DND-41 (cell line): ENCODE measurements around the gene HERC3.

Experiments
- ATAC-seq: fragments of 200-7000 bp; cut with Tn5 transposase; 3 replicates; pipeline ENCODE4 v1.9.1; 2021; ENCODE audit warnings: low read depth; ENCODE audit not compliant: insufficient read depth
- DNase-seq: peaks from one replicate; pipeline ENCODE4 v3.0.0-alpha.2; 2020
- H2AFZ ChIP-seq: 2 replicates; pipeline ENCODE4 v1.6.0; 2012; ENCODE audit warnings: low read depth, low read length
- H3K27ac ChIP-seq: 2 replicates; pipeline ENCODE4 v1.5.1; 2012; ENCODE audit warnings: low read length, inconsistent platforms
- H3K27me3 ChIP-seq: fragments of 200-600 bp; sonication (generic); 2 replicates; pipeline ENCODE4 v1.6.0; 2012; ENCODE audit warnings: low read length, mild to moderate bottlenecking, inconsistent platforms; ENCODE audit not compliant: insufficient read depth, poor library complexity
- H3K36me3 ChIP-seq: 2 replicates; pipeline ENCODE4 v1.5.1; 2012; ENCODE audit warnings: low read length, inconsistent platforms; ENCODE audit not compliant: insufficient read depth
- H3K4me1 ChIP-seq: 2 replicates; pipeline ENCODE4 v1.5.1; 2012; ENCODE audit warnings: mild to moderate bottlenecking, low read length; ENCODE audit not compliant: insufficient read depth
- H3K4me2 ChIP-seq: 2 replicates; pipeline ENCODE4 v1.6.0; 2012; ENCODE audit warnings: mild to moderate bottlenecking, moderate library complexity, low read length, inconsistent platforms; ENCODE audit not compliant: insufficient read depth
- H3K4me3 ChIP-seq, 2 experiments: fragments of 200-600 bp in 1 of 2; shearing (Covaris generic) in 1 of 2; 2 replicates each; pipeline ENCODE4 v1.5.1; 2012 to 2016; ENCODE audit warnings: inconsistent platforms in 2 of 2, low read length in 2 of 2, mild to moderate bottlenecking in 2 of 2, low read depth in 1 of 2, moderate library complexity in 1 of 2
- H3K79me2 ChIP-seq: 2 replicates; pipeline ENCODE4 v1.6.0; 2012; ENCODE audit warnings: low read length, inconsistent platforms; ENCODE audit not compliant: insufficient read depth
- H3K9ac ChIP-seq: 2 replicates; pipeline ENCODE4 v1.6.0; 2012; ENCODE audit warnings: low read depth, mild to moderate bottlenecking, inconsistent platforms, low read length, moderate library complexity
- H3K9me3 ChIP-seq: 2 replicates; pipeline ENCODE4 v1.5.1; 2012; ENCODE audit warnings: low read length, moderate library complexity, mild to moderate bottlenecking, inconsistent platforms; ENCODE audit not compliant: insufficient read depth, severe bottlenecking
- H4K20me1 ChIP-seq: 2 replicates; pipeline ENCODE4 v1.6.0; 2012; ENCODE audit warnings: low read length; ENCODE audit not compliant: insufficient read depth
- CTCF ChIP-seq: IDR thresholded peaks from 2 replicates; pipeline ENCODE4 v1.5.1; 2012; ENCODE audit warnings: borderline replicate concordance, low read length, moderate library complexity, mild to moderate bottlenecking; ENCODE audit not compliant: poor library complexity, severe bottlenecking; ENCODE audit errors: extremely low read depth
- EZH2 ChIP-seq: IDR thresholded peaks from 3 replicates; pipeline ENCODE4 v1.6.1; 2012; ENCODE audit warnings: borderline replicate concordance, low read depth, mild to moderate bottlenecking, moderate library complexity, low read length, inconsistent platforms; ENCODE audit not compliant: severe bottlenecking

HERC3 gene

GRCh38 chr4:88745581-88746163, 153.4 kb downstream of the HERC3 start:
- DNase-seq (no peak), ATAC-seq (no peak)
- TF ChIP-seq CTCF (no peak), EZH2 (no peak)
- Histone ChIP-seq H3K9ac (no peak overlapping the region), H4K20me1 (no peaks in the 10 kb centered on the region), H3K79me2 (no peaks in the 10 kb centered on the region), H3K9me3 (no peaks in the 10 kb centered on the region), H3K4me2 (no peak overlapping the region), H3K4me3 (no peak overlapping the region), H2AFZ (no peak overlapping the region), H3K27me3 (no peaks in the 10 kb centered on the region), H3K36me3 (peaks cover 23% of the 10 kb centered on the region), H3K27ac (no peak overlapping the region), H3K4me1 (no peaks in the 10 kb centered on the region)

GRCh38 chr4:88746206-88746605, 153.9 kb downstream of the HERC3 start:
- H3K27me3 ChIP-seq, result no peaks in the 10 kb centered on the region
- H3K4me1 ChIP-seq, result no peaks in the 10 kb centered on the region
- no peak for DNase-seq
- no peak overlapping the region for H3K9ac ChIP-seq
- H2AFZ ChIP-seq, result no peak overlapping the region
- no peak for ATAC-seq
- H4K20me1 ChIP-seq, result no peaks in the 10 kb centered on the region
- H3K4me2 ChIP-seq, result no peak overlapping the region
- no peaks in the 10 kb centered on the region for H3K79me2 ChIP-seq
- no peak overlapping the region for H3K4me3 ChIP-seq
- TF ChIP-seq EZH2 (no peak), CTCF (no peak)
- H3K9me3 ChIP-seq, result no peaks in the 10 kb centered on the region
- no peak overlapping the region for H3K27ac ChIP-seq
- peaks cover 23% of the 10 kb centered on the region for H3K36me3 ChIP-seq

- DNase-seq (no peak), ATAC-seq (no peak)
- TF ChIP-seq EZH2, result no peak
- TF ChIP-seq CTCF, result no peak
- H3K9me3 ChIP-seq, result no peaks in the 10 kb centered on the region
- H3K27me3 ChIP-seq, result no peaks in the 10 kb centered on the region
- H3K4me2 ChIP-seq, result no peak overlapping the region
- no peak overlapping the region for H3K9ac ChIP-seq
- no peaks in the 10 kb centered on the region for H3K79me2 ChIP-seq
- H3K27ac ChIP-seq, result no peak overlapping the region
- H3K36me3 ChIP-seq, result peaks cover 23% of the 10 kb centered on the region
- H3K4me3 ChIP-seq, result no peak overlapping the region
- H4K20me1 ChIP-seq, result no peaks in the 10 kb centered on the region
- H2AFZ ChIP-seq, result no peak overlapping the region
- H3K4me1 ChIP-seq, result no peaks in the 10 kb centered on the region
These were observed 155.1 kb downstream of the HERC3 start for GRCh38 chr4:88747351-88747750.
